ENCODE measurements around the gene KLHL17.
A peak's percentile ranks its signal among the peaks of the same experiment; 100 is the strongest.
"Not testable (repeated sequence)": the region's sequence is repeated elsewhere in the genome, so short reads cannot be mapped to it uniquely, and the experiment has no call there.

Gene KLHL17

DNA sequence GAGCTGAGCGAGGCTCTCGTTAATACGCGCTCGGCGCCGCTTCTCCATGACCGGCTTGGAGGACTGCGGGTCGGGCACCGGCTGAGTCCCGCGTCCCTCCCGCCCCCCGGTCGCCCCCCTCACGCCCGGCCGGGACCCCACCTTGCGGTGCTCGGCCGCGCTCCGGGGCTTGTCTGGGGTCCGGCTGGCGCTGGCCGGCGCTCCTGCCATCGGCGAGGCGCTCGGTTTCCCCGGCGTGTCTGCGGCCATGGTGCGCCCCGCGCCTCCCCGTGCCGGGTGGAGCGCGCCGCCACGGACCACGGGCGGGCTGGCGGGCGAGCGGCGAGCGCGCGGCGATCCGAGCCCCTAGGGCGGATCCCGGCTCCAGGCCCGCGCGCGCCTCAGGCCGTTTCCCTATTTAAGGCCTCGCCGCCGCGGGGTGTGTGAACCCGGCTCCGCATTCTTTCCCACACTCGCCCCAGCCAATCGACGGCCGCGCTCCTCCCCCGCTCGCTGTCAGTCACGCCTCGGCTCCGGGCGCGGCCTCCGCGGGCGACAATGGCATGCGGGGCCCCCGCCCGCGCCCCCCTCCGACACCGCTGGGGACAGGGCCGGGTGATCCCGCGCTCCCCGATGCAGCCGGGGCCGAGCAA, 39.5 kb downstream of the KLHL17 start, which contains the start of gene HES4:
Gene HES4 (minus strand): TSS at position 373 of the 632 bp plus-strand sequence. CDS start 124 bp downstream, at position 249.
- no peak for DNase-seq (ENCODE audit: low read depth in 2 of 2)

DNA sequence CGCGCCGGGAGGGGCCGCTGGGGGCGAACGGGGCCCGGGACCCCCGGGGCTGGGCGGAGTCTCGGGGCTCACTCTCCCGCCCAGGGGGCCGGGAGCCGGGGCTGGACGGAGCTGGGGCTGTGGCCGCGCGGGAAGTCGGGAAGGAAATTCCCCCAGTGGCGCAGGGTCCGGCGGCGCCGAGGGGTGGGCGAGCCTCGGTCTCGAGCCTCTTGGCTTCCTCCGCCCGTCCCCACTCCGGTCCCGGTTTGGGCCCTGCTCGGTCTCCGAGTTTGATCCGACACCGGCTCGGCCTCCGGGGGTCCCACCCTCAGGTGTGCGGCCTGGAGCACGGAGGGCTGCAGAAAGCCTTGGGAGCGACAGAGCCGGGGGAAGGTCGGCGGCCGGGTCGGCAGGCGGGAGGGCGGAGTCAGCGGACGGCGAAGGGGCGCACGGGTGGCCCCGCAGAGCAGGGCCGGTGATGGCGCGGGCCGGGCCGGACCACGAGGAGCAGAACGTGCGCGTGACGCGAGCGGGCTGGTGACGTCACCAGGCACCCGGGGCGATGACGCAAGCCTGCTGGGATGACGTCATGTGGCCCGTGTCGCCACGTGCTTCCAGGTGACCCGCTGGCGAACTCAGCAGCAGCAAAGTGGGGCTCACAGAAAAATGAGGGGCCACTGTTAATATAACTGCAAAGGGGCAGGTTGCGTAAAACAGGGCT, 40.1 kb downstream of the KLHL17 start:
- DNase-seq (ENCODE audit: low read depth in 2 of 2): peak in 1 of 2 donors; percentile 52

DNA sequence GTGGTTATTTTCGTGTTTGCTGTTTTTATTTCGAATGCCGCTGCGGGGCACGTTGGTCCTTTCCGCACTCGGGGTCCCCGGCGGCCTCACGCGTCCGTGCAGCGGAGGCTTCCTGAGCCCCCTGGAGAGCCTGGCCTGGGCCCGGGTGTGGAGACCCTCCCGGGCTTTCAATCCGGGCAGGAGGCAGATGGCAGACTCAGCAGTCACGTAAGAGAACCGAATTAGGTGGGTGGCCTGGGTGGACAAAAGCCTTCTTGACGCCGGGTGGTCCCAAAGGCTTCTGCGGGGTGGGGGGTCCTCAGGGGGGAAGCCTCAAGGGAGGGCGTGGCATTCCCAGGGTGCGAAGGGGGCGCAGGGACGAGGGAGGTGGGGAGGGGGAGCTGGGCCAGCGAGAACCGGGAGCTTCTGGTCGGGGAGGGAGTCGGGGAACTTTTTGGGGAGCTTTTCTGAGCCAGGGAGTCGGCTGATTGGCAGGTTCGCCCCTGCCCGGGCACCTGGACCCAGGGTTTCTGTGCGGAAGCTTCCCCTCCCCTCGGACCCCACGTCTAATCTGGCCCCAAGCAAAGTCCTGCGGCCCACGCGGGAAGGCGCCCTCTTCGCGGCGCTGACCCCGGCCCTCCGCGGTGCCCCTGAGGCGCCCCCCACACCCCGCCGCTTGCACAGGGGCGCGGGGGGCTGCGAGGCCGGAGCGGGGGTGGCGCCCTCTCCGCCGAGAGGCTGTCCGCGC, 40.8 kb downstream of the KLHL17 start:
- DNase-seq (ENCODE audit: low read depth in 2 of 2): no peak

DNA sequence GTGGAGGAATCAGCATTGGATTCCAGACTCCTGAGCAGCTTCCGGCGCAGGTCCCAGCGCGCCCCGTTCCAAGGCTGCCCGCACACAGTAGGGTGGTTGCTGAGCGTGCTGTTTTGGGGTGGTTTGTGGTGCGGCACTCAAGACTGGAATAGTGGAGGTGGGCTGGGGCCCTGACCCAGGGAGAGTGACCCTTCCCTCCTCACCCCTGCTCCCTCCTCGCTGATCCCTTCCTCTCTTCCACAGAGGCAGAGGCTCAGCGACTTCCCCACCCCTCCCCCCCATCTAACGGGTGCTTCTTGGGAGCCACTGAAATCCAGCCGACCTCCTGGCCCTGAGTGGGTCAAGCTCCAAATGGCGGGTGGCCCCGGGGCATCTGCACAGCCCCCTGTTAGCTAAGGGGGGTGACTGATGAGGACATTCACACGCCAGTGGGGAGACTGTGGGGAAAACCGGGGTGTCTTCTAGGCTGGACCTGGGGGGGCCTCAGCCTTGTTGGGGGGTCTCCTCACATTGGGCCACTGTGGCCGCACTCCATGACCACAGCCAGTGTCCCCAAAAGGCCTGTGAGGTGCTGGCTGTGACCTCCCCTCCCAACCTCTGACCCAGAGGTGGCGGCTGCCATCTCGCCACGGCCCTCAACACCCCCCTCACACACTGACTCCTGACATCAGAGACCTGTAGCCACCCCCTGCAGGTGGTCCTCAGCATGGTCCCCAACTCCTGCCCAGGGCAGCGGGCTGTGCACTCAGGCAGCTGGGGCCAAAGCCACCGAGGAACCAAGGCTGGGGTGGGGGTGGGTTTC, 43.4 kb downstream of the KLHL17 start:
- no peak for DNase-seq (ENCODE audit: low read depth in 2 of 2)

DNA sequence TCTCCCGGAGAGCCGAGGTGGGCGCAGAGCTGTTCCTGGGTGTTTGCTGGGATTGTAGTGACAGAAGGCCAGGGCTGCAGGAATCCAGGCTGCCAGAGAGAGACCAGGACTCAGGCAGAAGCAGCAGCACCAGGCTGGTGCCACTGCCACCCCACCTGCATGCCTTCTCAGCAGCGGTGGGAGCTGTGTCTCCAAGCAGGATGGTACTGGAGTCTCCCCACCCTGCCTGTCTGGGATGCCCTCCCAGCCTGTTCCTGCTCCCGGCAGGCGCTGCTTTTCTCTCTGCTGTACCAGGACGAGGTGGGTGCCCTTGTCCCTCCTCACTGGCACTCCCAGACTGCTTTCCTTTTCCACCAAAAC, 44.0 kb downstream of the KLHL17 start:
- DNase-seq (ENCODE audit: low read depth in 2 of 2): no peak

DNA sequence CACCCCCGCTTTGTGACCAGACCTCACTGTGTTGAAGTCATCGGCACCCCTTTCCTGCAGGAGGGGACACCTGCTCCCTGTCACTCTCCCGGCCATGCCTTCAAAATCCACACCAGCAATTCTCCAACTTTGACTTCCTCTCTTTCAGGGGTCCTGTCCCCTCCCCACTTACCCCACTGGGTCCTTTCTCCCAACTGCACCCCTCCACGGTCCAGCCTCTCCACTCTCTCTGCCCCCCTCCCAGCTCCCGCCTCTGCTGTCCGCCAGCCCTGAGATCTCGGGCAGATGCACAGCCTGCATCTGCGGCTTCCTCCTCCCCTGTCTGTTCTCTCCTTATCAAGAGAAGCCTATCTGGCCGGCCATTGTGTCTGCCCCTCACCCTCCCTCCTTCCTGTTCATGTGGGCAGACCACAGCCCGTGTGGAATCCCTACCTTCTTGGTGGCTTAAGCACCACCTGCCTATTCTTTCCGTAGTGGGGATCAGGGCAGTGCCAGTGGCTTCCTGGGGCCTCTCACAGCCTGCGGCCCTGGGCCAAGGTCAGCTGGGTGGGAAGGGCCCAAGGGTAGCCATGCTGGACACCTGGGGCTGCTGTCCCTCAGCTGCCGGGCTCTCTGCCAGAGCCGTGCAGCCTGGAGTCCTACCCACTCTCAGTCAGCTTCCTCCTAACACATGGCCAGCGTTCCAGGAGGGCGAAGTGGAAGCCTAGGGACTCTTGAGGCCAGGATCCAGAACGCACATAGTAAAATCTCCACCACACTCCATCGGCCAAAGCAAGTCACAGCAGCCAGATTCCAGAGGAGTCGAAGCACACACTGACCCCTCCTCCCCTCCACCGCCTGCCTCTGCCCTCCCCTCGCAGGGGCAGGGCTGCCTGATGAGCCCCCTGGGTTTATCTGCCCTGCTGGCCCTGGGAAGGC, 44.7 kb downstream of the KLHL17 start:
- no peak for DNase-seq (ENCODE audit: low read depth in 2 of 2)

DNA sequence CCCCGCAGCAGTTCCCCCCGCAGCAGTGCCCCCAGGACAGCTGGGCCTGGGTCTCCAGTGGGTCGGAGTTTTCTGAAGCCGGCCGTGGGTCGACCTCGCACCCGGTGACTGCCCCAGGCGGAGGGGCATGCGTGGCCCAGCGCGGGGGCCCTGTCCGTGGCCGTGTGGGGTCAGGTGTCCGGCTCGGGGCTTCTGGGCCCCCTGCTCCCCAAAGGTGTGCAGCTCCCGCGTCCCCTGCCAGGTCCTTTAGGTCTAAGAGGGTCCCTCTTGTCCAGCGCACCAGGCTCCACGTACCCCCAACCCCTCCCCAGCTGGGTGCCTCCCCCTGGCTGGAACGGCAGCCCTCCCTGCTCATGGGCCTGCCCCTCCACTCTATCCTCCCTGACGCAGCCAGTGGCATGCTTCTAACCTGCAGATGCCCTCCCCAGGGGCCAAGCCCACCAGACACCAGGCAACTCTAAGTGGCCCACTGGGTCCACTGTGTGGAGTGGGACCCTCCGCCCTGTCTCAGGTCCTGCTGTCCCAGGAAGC, 45.5 kb downstream of the KLHL17 start:
- DNase-seq (ENCODE audit: low read depth in 2 of 2): no peak

DNA sequence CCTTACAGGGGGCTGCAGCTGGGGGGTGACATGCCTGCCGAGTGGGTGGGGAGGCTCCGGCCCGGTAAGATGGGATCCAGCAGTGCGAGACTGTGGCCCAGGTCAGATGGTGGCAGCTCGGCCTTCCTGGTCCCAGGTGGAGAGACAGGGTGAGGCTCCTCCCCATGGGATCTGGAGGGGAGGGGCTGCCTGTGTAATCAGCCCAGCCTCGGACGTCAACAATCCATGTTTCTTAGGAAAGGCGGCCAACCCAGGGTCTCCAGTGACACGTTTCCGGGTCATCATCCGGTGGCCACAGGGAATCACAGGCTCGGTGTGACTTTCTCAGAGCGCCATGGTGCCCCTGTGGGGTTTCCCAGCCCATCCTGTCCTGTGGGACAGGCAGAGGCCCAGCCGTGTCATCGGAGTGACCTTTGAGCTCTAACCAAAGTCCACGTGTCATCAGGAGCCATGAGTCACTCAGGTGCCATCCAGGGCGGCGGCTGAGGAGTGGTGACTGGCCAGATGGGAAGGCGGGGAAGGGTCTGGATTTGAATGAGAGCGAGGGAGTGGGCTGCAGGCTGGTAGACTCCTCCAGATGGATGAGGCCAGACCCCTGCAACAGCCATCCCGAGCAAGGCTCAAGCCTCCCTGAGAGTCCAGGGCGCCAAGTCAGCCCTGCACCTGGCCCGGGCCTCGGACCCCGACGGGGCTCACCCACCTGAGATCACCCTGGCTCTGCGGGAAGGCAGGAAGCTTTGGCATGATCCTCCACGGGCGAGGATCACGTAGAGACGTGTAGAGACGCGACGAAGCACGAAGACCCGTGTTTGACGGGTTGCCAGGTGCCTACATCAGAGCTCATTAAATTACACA, 46.1 kb downstream of the KLHL17 start:
- DNase-seq (ENCODE audit: low read depth in 2 of 2): no peak

DNA sequence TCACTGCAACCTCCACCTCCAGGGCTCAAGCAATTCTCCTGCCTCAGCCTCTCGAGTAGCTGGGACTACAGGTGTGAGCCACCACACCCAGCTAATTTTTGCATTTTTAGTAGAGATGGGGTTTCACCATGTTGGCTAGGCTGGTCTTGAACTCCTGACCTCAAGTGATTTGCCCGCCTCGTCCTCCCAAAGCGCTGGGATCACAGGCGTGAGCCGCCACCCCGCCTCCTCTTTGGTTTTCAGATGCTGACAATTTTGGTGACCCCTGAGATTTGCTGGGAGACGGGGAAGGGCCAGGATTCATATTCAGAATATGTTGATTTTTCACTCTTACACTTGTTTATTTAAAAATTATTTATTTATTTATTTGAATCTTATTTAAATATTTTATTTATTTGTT, 49.7 kb downstream of the KLHL17 start:
- DNase-seq (ENCODE audit: low read depth in 2 of 2): not testable (repeated sequence)

DNA sequence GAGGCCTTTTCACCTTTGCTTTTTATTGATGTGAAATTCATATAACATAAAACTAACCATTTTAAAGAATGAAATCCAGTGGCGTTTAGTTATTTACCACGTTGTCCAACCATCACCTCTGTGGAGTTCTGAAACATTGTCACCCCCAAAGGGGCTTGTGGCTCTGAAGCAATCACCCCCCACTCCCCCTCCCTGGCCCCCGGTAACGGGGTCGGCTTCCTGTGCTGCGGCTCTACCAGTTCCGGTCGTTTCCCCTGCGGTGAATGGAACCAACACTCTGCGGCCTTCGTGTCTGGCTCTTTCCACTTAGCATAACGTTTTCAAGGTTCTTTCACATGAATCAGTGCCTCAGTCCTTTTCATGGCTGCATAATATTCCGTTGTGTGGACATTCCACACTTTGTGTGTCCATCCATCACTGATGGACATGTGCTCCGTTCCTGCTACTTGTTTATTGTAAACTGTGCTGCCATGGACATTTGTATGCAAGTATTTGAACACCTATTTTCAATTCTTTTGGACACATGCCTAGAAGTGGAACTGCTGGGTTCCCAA, 51.1 kb downstream of the KLHL17 start:
- no peak for DNase-seq (ENCODE audit: low read depth in 2 of 2)

DNA sequence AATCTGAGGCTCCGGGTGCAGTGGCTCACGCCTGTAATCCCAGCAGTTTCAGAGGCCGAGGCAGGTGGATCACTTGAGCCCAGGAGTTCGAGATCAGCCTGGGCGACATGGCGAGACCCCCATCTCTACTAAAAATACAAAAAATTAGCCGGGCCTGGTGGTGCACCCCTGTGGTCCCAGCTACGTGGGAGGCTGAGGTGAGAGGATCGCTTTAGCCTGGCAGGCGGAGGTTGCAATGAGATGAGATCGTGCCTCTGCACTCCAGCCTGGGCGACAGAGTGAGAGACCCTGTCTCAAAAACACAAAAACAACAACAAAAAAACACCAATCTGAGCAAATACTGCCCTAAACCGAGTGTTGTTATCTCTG, 52.3 kb downstream of the KLHL17 start:
- not testable (repeated sequence) for DNase-seq (ENCODE audit: low read depth in 2 of 2)

DNA sequence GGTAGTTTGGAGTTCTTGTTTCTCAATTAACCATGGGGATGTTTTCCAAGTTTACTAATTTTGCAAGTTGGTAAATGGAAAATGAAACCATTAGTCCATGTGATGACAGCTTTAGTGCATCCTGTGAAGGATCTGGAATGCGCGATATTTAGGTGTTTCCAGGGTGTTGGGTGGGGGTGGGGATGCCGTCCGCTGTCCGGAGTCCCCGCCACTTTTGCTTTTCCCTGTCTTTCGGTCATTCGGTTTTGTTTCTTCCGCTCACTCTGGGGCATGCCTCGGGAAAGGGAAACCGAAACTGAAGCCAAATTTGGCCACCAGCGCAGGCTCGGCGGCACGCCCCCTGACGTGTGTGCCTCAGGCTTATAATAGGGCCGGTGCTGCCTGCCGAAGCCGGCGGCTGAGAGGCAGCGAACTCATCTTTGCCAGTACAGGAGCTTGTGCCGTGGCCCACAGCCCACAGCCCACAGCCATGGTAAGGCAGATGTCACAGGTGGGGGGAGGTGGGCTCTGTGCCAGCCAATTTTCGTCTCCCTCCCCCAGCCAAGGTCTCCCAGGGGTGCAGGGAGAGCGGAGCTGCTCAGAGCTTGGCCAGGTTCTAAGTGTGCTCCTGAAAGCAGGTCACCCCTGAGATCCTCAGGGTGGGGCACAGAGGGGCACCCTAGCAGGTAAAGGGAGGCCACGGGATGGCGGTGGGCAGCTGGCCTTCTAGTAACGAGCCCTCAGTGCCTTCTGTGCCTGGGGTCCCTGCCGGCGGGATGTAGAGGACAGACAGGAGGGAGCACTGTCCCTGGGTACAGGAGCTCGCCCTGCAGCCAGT, 52.9 kb downstream of the KLHL17 start, which contains the start of gene ISG15:
Gene ISG15 (plus strand): TSS at position 393 of the 817 bp plus-strand sequence. CDS start 77 bp downstream, at position 470.
- peak; percentile 58 to 68 for DNase-seq (ENCODE audit: low read depth in 2 of 2)

DNA sequence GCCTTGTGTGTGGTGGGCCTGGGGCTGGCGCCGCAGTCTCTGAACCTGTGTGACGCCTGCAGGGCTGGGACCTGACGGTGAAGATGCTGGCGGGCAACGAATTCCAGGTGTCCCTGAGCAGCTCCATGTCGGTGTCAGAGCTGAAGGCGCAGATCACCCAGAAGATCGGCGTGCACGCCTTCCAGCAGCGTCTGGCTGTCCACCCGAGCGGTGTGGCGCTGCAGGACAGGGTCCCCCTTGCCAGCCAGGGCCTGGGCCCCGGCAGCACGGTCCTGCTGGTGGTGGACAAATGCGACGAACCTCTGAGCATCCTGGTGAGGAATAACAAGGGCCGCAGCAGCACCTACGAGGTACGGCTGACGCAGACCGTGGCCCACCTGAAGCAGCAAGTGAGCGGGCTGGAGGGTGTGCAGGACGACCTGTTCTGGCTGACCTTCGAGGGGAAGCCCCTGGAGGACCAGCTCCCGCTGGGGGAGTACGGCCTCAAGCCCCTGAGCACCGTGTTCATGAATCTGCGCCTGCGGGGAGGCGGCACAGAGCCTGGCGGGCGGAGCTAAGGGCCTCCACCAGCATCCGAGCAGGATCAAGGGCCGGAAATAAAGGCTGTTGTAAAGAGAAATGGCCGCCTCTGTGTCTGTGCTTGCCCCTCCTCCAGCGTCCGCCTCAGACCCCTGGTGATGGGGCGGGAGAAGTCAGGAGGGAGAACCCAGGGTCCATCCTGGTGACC, 53.7 kb downstream of the KLHL17 start:
- no peak for DNase-seq (ENCODE audit: low read depth in 2 of 2)

DNA sequence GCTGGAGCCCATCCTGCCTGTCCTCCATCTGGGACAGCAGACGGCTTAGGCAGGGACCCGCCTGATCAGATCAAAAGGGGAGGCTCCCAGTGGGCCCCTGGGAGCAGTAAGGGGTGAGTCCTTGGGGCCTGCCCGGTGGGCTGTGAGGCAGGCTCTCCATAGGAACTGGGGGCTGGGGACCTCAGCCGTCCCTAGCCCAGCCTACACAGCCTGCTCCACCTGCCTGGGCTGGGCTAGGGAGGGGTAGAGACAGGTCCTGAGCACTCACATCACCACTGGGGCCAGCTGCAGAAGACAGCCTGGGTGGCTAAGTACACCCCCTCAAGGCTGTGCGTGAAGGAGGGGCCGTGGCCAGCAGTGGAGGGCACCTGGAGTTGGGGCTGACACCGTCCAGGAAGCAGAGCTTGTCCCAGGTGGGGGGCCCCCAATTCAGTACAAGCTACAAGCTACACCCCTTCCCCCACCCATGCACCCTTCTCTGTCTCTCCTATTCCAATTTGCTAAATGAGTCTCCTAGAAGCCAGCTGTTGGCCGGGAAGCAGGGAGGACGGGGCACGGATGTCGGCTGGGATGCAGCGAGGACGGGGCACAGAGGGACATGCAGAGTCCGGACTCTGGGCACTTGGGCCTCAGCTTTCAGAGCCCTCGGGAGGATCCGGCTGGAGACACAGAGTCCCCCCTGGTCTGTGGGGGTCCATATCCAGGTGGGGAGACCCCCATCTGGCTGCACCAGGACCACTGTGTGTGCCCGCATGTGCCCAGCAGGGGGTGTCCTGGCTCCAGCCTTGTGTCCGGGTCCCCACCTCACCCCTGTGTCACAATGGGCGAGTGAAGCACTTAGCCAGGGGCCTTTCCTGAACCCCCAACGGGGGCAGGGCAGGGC, 54.7 kb downstream of the KLHL17 start:
- no peak for DNase-seq (ENCODE audit: low read depth in 2 of 2)

Measured in stimulated activated CD4-positive, alpha-beta T cell treated with anti-CD3 and anti-CD28 coated beads, Interleukin-1b, Interleukin-23, amount 100 ng/mL, for 1 hour (primary cell).